ENCODE measurements around the gene CNOT6L. TPM values are rescaled to one million over a fixed set of nuclear protein-coding genes. Genes with fewer than 3 reads are reported as not detected.

The CNOT6L gene
- total RNA-seq, 4 donors from 2014 or later, result 15.3 to 32.1 (median 23.4) TPM

GRCh38 chr4:77817304-77818072 lies 1.7 kb downstream of the CNOT6L start:
- WGBS, 2 donors, result 33 to 34% methylated on average over 8 of the region's 8 CpGs
- Histone ChIP-seq H3K4me3 (peak overlapping the region; percentile 79 to 99 (median 97)), H3K4me1 (peaks cover 0 to 57% (median 32%) of the 10 kb centered on the region in 4 donors), H3K36me3 (no peaks in the 10 kb centered on the region), H3K9me3 (no peaks in the 10 kb centered on the region), H3K27me3 (no peaks in the 10 kb centered on the region), H3K27ac (peak overlapping the region; percentile 95 to 100 (median 99))
- TF ChIP-seq POLR2A (IDR thresholded peaks at IDR 0.05) (no peak), CTCF (IDR thresholded peaks at IDR 0.05) (no peak), EP300 (IDR thresholded peaks at IDR 0.05) (no peak)
- DNase-seq (ENCODE audit: low spot score in 2 of 2), result no peak

DNA sequence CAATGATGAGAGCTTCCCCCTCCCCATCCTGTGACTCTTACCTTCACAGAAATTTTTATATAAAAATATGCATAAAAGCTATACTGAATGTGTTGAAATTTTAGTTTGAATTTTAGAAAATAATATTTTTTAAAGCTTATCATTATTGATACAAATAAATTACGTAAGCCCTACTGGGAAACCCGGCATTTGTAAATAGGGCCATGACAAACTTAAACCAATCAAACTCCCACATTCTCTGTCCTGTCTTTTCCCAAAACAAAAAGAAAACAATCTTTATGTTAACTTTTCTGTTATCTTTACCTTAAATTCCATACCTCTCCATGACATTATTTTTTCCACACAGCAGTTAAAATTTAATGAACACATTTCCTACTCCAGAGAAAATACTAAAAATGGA lies 2.6 kb downstream of the CNOT6L start:
- Histone ChIP-seq H3K9me3 (no peaks in the 10 kb centered on the region), H3K4me3 (no peak overlapping the region), H3K27ac (no peak overlapping the region), H3K36me3 (no peaks in the 10 kb centered on the region), H3K27me3 (no peaks in the 10 kb centered on the region), H3K4me1 (peaks cover 0 to 49% (median 32%) of the 10 kb centered on the region in 4 donors)
- 89 to 94% methylated on average over 2 of the region's 2 CpGs for WGBS, 2 donors
- DNase-seq (ENCODE audit: low spot score in 2 of 2), result no peak
- TF ChIP-seq POLR2A (IDR thresholded peaks at IDR 0.05) (no peak), EP300 (IDR thresholded peaks at IDR 0.05) (no peak), CTCF (IDR thresholded peaks at IDR 0.05) (no peak)

GRCh38 chr4:77815636-77816035 lies 3.5 kb downstream of the CNOT6L start:
- Histone ChIP-seq H3K9me3 (no peaks in the 10 kb centered on the region), H3K27ac (peak overlapping the region in 1 of 4 donors; percentile 27), H3K4me1 (peaks cover 0 to 46% (median 25%) of the 10 kb centered on the region in 4 donors), H3K4me3 (no peak overlapping the region), H3K36me3 (no peaks in the 10 kb centered on the region), H3K27me3 (no peaks in the 10 kb centered on the region)
- no peak for DNase-seq (ENCODE audit: low spot score in 2 of 2)
- no peak for TF ChIP-seq EP300 (IDR thresholded peaks at IDR 0.05)
- TF ChIP-seq CTCF (IDR thresholded peaks at IDR 0.05), result no peak
- no peak for TF ChIP-seq POLR2A (IDR thresholded peaks at IDR 0.05)

DNA sequence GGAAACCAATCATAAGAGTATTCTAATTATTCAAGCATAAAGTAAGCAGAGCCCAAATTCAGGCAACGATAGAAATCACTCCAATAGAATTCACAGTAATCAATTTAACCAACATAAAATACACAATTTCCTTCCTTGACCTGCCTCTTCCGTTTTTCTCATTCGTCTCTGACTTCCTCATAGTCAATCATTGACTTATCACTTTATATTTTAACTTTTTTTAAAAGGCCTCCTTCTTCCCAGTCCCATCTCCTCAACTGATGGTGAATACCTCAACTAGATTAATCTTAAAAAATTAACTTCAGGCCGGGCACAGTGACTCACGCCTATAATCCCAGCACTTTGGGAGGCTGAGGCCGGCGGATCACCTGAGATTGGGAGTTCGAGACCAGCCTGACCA lies 13.3 kb downstream of the CNOT6L start:
- no peaks in the 10 kb centered on the region for H3K36me3 ChIP-seq
- no peaks in the 10 kb centered on the region for H3K9me3 ChIP-seq
- TF ChIP-seq POLR2A (IDR thresholded peaks at IDR 0.05) (no peak), CTCF (IDR thresholded peaks at IDR 0.05) (no peak), EP300 (IDR thresholded peaks at IDR 0.05) (no peak)
- peaks cover 0 to 47% (median 7%) of the 10 kb centered on the region in 4 donors for H3K4me1 ChIP-seq
- no peak for DNase-seq (ENCODE audit: low spot score in 2 of 2)
- H3K4me3 ChIP-seq, result no peak overlapping the region
- H3K27me3 ChIP-seq, result no peaks in the 10 kb centered on the region
- no peak overlapping the region for H3K27ac ChIP-seq
- WGBS, 2 donors, result 85 to 88% methylated on average over 8 of the region's 8 CpGs

DNA sequence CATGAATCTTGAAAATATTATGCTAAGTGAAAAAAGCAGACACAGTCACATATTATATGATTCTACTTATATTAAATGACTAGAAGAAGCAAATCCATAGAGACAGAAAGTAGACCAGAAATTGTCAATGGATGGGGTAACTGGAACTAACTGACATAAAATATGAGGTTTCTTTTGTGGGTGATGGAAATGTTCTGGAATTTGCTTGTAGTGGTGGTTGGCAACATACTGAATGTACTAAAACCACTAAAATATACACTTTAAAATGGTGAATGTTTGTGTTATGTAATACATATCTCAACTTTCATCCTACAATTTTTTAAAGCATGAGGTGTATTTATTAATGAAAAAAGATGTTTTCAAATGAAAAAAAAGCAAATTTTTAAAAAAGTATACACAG lies 14.7 kb downstream of the CNOT6L start:
- H3K36me3 ChIP-seq, result no peaks in the 10 kb centered on the region
- H3K27me3 ChIP-seq, result no peaks in the 10 kb centered on the region
- H3K9me3 ChIP-seq, result no peaks in the 10 kb centered on the region
- no peak for TF ChIP-seq POLR2A (IDR thresholded peaks at IDR 0.05)
- TF ChIP-seq EP300 (IDR thresholded peaks at IDR 0.05), result no peak
- no peak for TF ChIP-seq CTCF (IDR thresholded peaks at IDR 0.05)
- no peak overlapping the region for H3K4me3 ChIP-seq
- DNase-seq (ENCODE audit: low spot score in 2 of 2), result no peak
- H3K4me1 ChIP-seq, result peaks cover 0 to 50% (median 16%) of the 10 kb centered on the region in 4 donors
- no peak overlapping the region for H3K27ac ChIP-seq

All from tibial nerve (tissue), 4 donors.